ENCODE results near the gene ASAP3.

The ASAP3 gene

DNA sequence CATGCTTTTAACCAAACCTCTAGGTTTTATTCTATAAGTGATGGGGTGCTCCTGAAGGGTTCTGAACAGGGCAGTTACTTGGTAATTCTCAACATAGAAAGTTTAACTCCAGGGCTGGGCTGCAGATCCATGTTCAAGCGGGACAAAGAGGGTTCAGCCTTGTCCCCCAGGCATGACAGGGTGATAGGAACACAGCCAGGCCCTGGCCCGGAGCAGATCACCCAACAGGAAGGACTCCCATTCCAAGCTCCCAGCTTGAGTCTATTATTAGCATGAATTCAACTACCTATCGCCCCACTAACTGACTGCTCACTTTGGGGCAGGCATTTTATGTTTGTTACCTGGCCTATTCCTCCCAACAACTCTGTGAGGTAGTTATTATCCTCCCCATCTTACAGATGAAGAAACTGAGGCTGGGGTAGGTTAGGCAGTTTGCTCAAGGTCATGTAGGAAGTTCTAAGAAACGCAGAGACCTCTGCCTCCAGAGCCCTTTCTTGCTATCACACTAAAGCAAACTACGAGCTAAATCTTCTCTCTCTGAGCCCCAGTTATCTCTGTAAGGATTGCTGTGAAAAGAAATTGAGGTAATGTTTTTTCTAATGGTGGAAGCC is 14.5 kb downstream of the ASAP3 start:
- ChIA-PET CTCF (interaction anchor here (0.6 to 1.3 kb wide), 2 partner anchors 27 to 165 kb away, joined by 3 read pairs; no protein-coding TSS in a partner anchor), POLR2A (no interaction called here)
- DNase-seq (ENCODE audit: low read depth, low spot score), result no peak
- TF ChIP-seq, protein P1, sequence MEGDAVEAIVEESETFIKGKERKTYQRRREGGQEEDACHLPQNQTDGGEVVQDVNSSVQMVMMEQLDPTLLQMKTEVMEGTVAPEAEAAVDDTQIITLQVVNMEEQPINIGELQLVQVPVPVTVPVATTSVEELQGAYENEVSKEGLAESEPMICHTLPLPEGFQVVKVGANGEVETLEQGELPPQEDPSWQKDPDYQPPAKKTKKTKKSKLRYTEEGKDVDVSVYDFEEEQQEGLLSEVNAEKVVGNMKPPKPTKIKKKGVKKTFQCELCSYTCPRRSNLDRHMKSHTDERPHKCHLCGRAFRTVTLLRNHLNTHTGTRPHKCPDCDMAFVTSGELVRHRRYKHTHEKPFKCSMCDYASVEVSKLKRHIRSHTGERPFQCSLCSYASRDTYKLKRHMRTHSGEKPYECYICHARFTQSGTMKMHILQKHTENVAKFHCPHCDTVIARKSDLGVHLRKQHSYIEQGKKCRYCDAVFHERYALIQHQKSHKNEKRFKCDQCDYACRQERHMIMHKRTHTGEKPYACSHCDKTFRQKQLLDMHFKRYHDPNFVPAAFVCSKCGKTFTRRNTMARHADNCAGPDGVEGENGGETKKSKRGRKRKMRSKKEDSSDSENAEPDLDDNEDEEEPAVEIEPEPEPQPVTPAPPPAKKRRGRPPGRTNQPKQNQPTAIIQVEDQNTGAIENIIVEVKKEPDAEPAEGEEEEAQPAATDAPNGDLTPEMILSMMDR (IDR thresholded peaks at IDR 0.05; ENCODE audit: insufficient read depth, low read length, missing control alignments), result no peak
- H3K4me3 ChIP-seq (ENCODE audit: low read depth, low read length), result no peak overlapping the region

DNA sequence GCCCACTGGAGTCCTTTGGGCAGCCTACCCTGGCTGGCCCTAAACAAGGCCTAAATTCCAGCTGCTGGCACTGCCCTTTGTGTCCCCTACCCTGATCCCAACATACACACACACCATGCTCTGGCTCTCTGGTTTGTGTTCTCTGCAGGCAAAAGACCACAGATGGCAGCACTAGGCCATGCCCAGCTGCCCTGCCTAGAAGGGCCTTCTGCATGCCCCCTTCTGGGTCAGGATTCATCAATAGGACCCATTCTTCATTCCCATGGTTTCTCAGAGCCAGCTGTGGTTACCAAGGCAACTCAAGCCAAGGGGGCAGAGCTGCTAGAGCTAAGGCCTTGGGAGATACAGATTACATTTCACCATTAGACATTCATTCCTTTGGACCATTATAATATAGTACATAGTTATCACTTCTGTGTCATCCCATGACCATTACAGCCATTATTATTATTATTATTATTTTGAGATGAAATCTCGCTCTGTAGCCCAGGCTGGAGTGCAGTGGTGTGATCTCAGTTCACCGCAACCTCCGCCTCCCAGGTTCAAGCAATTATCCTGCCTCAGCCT is 17.5 kb downstream of the ASAP3 start:
- ChIA-PET CTCF (interaction anchor here (1.1 to 1.3 kb wide), 2 partner anchors 8 to 22 kb away, joined by 3 read pairs; no protein-coding TSS in a partner anchor), POLR2A (no interaction called here)
- DNase-seq (ENCODE audit: low read depth, low spot score), result no peak
- TF ChIP-seq, protein P1 (IDR thresholded peaks at IDR 0.05; ENCODE audit: insufficient read depth, low read length, missing control alignments), result no peak
- H3K4me3 ChIP-seq (ENCODE audit: low read depth, low read length), result no peak overlapping the region

DNA sequence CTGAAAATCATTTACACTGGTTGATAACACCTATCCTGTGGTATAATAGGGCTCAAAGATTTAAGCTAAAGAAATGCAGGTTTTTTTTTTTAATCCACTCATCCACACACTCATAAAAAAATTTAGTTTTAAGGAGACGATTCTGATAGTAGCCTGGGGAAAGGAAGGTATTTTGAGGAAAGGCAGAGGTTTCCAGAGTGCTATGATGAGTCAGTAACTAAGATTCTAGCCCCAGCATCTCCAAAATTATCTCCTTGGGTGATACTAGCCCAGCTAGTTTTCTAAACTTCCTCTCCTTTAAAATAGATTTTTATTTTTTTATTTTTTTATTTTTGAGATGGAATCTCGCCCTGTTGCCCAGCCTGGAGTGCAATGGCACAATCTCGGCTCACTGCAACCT is 20.7 kb downstream of the ASAP3 start:
- DNase-seq (ENCODE audit: low read depth, low spot score), result no peak
- POLR2A ChIA-PET, result interaction anchor here (0.6 kb wide), 1 partner anchor 39 kb away, joined by 4 read pairs; no protein-coding TSS in a partner anchor
- TF ChIP-seq, protein P1 (IDR thresholded peaks at IDR 0.05; ENCODE audit: insufficient read depth, low read length, missing control alignments), result no peak
- no peak overlapping the region for H3K4me3 ChIP-seq (ENCODE audit: low read depth, low read length)
- CTCF ChIA-PET, result interaction anchor here (1.7 kb wide), 1 partner anchor 34 kb away, joined by 10 read pairs; no protein-coding TSS in a partner anchor

DNA sequence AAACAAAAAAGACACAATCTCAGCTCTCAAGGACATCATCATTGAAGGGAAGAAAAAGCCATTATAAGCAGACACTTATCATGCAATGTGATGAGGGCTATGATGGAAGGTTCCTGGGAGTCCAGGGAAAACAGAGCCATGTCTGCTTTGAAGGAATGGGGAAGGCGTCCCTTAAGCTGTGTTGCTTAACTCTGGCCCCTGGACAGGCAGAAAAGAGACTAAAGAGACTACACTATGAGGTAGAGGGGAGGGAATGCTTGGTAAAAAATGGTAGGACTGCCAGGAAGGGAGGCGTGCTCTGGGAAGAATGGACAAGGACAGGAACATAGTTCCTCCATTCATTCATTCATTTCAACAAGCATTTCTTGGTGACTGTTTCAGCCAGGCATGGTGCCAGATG is 21.2 kb downstream of the ASAP3 start:
- TF ChIP-seq, protein P1 (IDR thresholded peaks at IDR 0.05; ENCODE audit: insufficient read depth, low read length, missing control alignments), result no peak

DNA sequence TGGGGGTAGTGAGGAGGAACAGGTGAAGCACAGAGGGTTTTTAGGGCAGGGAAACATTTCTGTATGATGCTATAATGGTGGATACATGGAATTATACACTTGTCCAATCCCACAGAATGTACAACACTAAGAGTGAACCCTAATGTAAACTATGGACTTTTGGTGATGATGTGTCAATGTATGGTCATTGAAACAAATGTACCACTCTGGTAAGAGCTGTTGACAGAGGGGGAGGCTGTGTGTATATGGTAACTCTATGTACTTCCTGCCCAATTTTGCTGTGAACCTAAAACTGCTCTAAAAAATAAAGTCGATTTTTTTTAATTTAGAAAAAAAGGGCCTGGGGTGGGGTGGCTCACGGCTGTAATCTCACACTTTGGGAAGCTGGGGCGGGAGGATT is 22.9 kb downstream of the ASAP3 start:
- CTCF ChIA-PET, result interaction anchor here (1.3 to 1.5 kb wide), 2 partner anchors 12 to 23 kb away, joined by 3 read pairs; partner anchors contain the start of gene ASAP3
- H3K4me3 ChIP-seq (ENCODE audit: low read depth, low read length), result no peak overlapping the region
- POLR2A ChIA-PET, result no interaction called here
- no peak for DNase-seq (ENCODE audit: low read depth, low spot score)
- TF ChIP-seq, protein P1 (IDR thresholded peaks at IDR 0.05; ENCODE audit: insufficient read depth, low read length, missing control alignments), result no peak

More for the DNA sequence above, 21.2 kb downstream of the ASAP3 start:
- H3K4me3 ChIP-seq (ENCODE audit: low read depth, low read length), result no peak overlapping the region
- POLR2A ChIA-PET, result interaction anchor here (0.6 kb wide), 1 partner anchor 39 kb away, joined by 4 read pairs; no protein-coding TSS in a partner anchor
- CTCF ChIA-PET, result interaction anchor here (1.7 kb wide), 1 partner anchor 34 kb away, joined by 10 read pairs; no protein-coding TSS in a partner anchor
- no peak for DNase-seq (ENCODE audit: low read depth, low spot score)

DNA sequence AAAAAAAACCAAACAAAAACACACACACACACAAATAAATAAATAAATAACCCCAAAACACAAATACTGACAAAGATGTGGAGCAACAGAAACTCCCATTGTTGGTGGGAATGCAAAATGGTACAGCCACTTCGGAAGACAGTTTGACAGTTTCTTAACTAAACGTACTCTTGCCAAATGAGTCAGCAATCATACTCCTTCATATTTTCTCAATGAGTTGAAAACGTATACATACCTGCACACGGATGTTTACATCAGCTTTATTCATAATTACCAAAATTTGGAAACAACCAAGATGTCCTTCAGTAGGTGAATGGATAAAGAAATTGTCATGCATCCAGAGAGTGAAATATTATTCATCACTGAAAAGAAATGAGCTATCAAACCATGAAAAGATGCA is 23.5 kb downstream of the ASAP3 start:
- H3K4me3 ChIP-seq (ENCODE audit: low read depth, low read length), result no peak overlapping the region
- TF ChIP-seq, protein P1 (IDR thresholded peaks at IDR 0.05; ENCODE audit: insufficient read depth, low read length, missing control alignments), result no peak
- POLR2A ChIA-PET, result interaction anchor here (0.6 kb wide), 1 partner anchor 297 kb away, joined by 3 read pairs; no protein-coding TSS in a partner anchor
- no peak for DNase-seq (ENCODE audit: low read depth, low spot score)
- CTCF ChIA-PET, result interaction anchor here (1.5 kb wide), 1 partner anchor 11 kb away, joined by 3 read pairs; no protein-coding TSS in a partner anchor

Measured in AG04449 (cell line).